K562 (cell line): ENCODE data around the gene AGAP1. TPM values are rescaled to one million over a fixed set of nuclear protein-coding genes. Genes with fewer than 3 reads are reported as not detected.

Source experiments
- ATAC-seq: fragments of 200-7000 bp; cut with Tn5 transposase; 3 replicates; pipeline ENCODE4 v1.9.1; 2020; ENCODE audit warnings: moderate library complexity
- BruUV-seq: library from RNA; stranded (reverse); fragments of 400-500 nt; replicated peaks from 2 replicates; lab custom pipeline; 2021; lab: Mats Ljungman, UMichigan
- CTCF ChIA-PET: fragments of 300-600 bp; formaldehyde crosslinking; extraction: SDS; loops from one replicate; lab custom pipeline; 2021; ENCODE audit warnings: low intra/inter-chr PET ratio; lab: Yijun Ruan, JAX
- POLR2A ChIA-PET: fragments of 300-600, 350-650 bp; sonication (Branson Sonifier 250); formaldehyde crosslinking; extraction: SDS; loops from one replicate; lab custom pipeline; 2021; ENCODE audit warnings: antibody characterized with exemption, inconsistent platforms; lab: Yijun Ruan, JAX
- DNase-seq, 4 experiments: peaks; one replicate each; pipeline versions ENCODE4 v3.0.0 to v3.0.0-alpha.2; 2011 to 2018; ENCODE audit warnings: low spot score in 3 of 4, mixed read lengths in 3 of 4; ENCODE audit errors: extremely low read depth in 1 of 4
- FAIRE-seq: peaks from 2 replicates; lab custom pipeline; 2011; peaks lifted over from hg19 to GRCh38; lab: Jason Lieb, UNC
- H2AFZ ChIP-seq: 2 replicates; pipeline ENCODE4 v1.6.0; 2011; ENCODE audit warnings: low read depth, low read length, control low read depth, inconsistent platforms
- H3K27ac ChIP-seq: fragments of 200-600 bp; 3 replicates; pipeline ENCODE4 v1.8.0; 2011; ENCODE audit warnings: low read depth, mild to moderate bottlenecking, control low read depth, inconsistent platforms, low read length, moderate library complexity, mixed read lengths; ENCODE audit errors: extremely low read depth
- H3K27me3 ChIP-seq, 2 experiments: fragments of 300-600 bp in 1 of 2; 2 replicates in 1 of 2; 3 replicates in 1 of 2; pipeline versions ENCODE4 v1.6.0 to v1.8.0; 2011; ENCODE audit warnings: inconsistent platforms in 2 of 2, low read length in 2 of 2, mild to moderate bottlenecking in 1 of 2, mixed read lengths in 1 of 2, moderate library complexity in 1 of 2; ENCODE audit not compliant: control insufficient read depth in 2 of 2, insufficient read depth in 2 of 2
- H3K36me3 ChIP-seq: fragments of 300-600 bp; 3 replicates; pipeline ENCODE4 v1.8.0; 2011; ENCODE audit warnings: mild to moderate bottlenecking, low read length, inconsistent platforms; ENCODE audit not compliant: control insufficient read depth, insufficient read depth
- H3K4me1 ChIP-seq, 2 experiments: fragments of 200-600 bp in 1 of 2; replicated peaks in 1 of 2; 2 replicates in 1 of 2; 3 replicates in 1 of 2; pipeline versions ENCODE4 v1.5.1 to v1.8.0; 2011; ENCODE audit warnings: inconsistent platforms in 2 of 2, low read length in 2 of 2, mild to moderate bottlenecking in 1 of 2, mixed read lengths in 1 of 2, moderate library complexity in 1 of 2; ENCODE audit not compliant: control insufficient read depth in 2 of 2, insufficient read depth in 2 of 2
- H3K4me2 ChIP-seq: 2 replicates; pipeline ENCODE4 v1.6.1; 2011; ENCODE audit warnings: low read length, control low read depth, inconsistent platforms, mixed read lengths; ENCODE audit not compliant: insufficient read depth
- H3K4me3 ChIP-seq: fragments of 200-600 bp; sonication (generic), shearing (Covaris generic); 2 replicates; pipeline ENCODE4 v1.5.1; 2016; ENCODE audit warnings: control low read depth, inconsistent platforms
- H3K79me2 ChIP-seq: fragments of 200-600 bp; 3 replicates; pipeline ENCODE4 v1.8.0; 2011; ENCODE audit warnings: low read length, inconsistent platforms; ENCODE audit not compliant: control insufficient read depth, insufficient read depth
- H3K9ac ChIP-seq, 2 experiments: 2 replicates each; pipeline versions ENCODE4 v1.6.0 to v1.6.1; 2011; ENCODE audit warnings: low read depth in 2 of 2, low read length in 2 of 2, control low read depth in 1 of 2, inconsistent platforms in 1 of 2, mild to moderate bottlenecking in 1 of 2, mixed read lengths in 1 of 2; ENCODE audit not compliant: insufficient read depth in 1 of 2
- H3K9me1 ChIP-seq: one replicate; pipeline ENCODE4 v1.6.0; 2011; ENCODE audit warnings: inconsistent platforms, mild to moderate bottlenecking, low read length, moderate library complexity; ENCODE audit not compliant: control insufficient read depth, insufficient read depth
- H3K9me3 ChIP-seq: replicated peaks from 2 replicates; pipeline ENCODE4 v1.5.1; 2011; ENCODE audit warnings: low read depth, low read length, inconsistent platforms; ENCODE audit not compliant: control insufficient read depth, insufficient read depth
- H4K20me1 ChIP-seq: replicated peaks from 2 replicates; pipeline ENCODE4 v1.6.1; 2011; ENCODE audit warnings: low read length, inconsistent platforms, mixed read lengths; ENCODE audit not compliant: control insufficient read depth, insufficient read depth
- BRD9 ChIP-seq: fragments of 450-650 bp; IDR thresholded peaks from 2 replicates; pipeline ENCODE4 v1.6.1; 2018; ENCODE audit warnings: low read depth; ENCODE audit not compliant: partially characterized antibody
- MTA3 ChIP-seq: fragments of 450-650 bp; formaldehyde crosslinking; IDR thresholded peaks from 2 replicates; pipeline ENCODE4 v1.6.1; 2017; ENCODE audit warnings: mild to moderate bottlenecking, borderline replicate concordance
- RBM15 ChIP-seq: fragments of 200-400 bp; formaldehyde crosslinking; IDR thresholded peaks from 2 replicates; pipeline ENCODE4 v1.6.1; 2018; ENCODE audit warnings: mild to moderate bottlenecking, low read length, moderate library complexity; ENCODE audit not compliant: insufficient read depth
- RBM22 ChIP-seq: fragments of 200-400 bp; formaldehyde crosslinking; IDR thresholded peaks from 2 replicates; pipeline ENCODE4 v1.6.1; 2018; ENCODE audit warnings: low read length, low read depth; ENCODE audit not compliant: poor library complexity, severe bottlenecking
- STAT5B ChIP-seq: fragments of 250-450 bp; sonication (Bioruptor Pico); IDR thresholded peaks from 2 replicates; pipeline ENCODE4 v1.8.0; 2021; ENCODE audit warnings: mild to moderate bottlenecking, inconsistent platforms
- TARDBP ChIP-seq: fragments of 450-650 bp; IDR thresholded peaks from 2 replicates; pipeline ENCODE4 v1.6.1; 2016
- ZSCAN29 ChIP-seq: fragments of 450-650 bp; IDR thresholded peaks from 2 replicates; pipeline ENCODE4 v1.6.1; 2017
- WGBS: fragments of 100-300 bp; shearing (Covaris generic); methylation state at CpG from one replicate; pipeline ENCODE4 v1.1.6; 2016; ENCODE audit warnings: low coverage, mixed read lengths; ENCODE audit not compliant: insufficient coverage; ENCODE audit errors: missing lambda C conversion rate; 5-methylcytosine and 5-hydroxymethylcytosine counted together
- in situ Hi-C: fragments of 300-500 bp; cut with MboI; formaldehyde crosslinking; loops from 4 replicates; pipeline ENCODE4 v1.15.0; 2018; ENCODE audit warnings: inconsistent platforms, mixed read lengths
- intact Hi-C: fragments of 100-400 bp; cut with micrococcal nuclease; formaldehyde crosslinking; loops from 2 replicates; pipeline ENCODE4 v1.14.2; 2022
- polyA plus RNA-seq, 8 experiments: library from polyadenylated mRNA; depleted of rRNA in 4 of 8; stranded (reverse) in 5 of 8; unstranded in 3 of 8; fragments of >200 nt; fragmentation: Nextera tagmentation in 2 of 8; fragmentation: Illumina TruSeq in 1 of 8; extraction: Ambion mirVana in 2 of 8; extraction: Trizol in 1 of 8; gene quantifications; 2 replicates each; pipeline versions ENCODE4 v1.2.1 to v1.2.3, GENCODE V29; 2011 to 2014; ENCODE audit warnings: inconsistent platforms in 1 of 8, missing spikeins in 1 of 8
- total RNA-seq, 7 experiments: library from RNA; depleted of rRNA in 6 of 7; stranded (reverse); fragments of >200 nt in 6 of 7; fragmentation: Illumina TruSeq in 2 of 7; extraction: Trizol in 2 of 7; gene quantifications; 2 replicates each; pipeline versions ENCODE4 v1.2.1 to v1.2.3, GENCODE V29; 2011 to 2021; ENCODE audit warnings: low replicate concordance in 1 of 7

The AGAP1 gene
- total and polyA plus RNA-seq, 9 of the 15 experiments (the other 6 are each of a cell fraction or from before 2014, with no cell fraction given): 1.3 to 24.0 (median 10.6) TPM

DNA sequence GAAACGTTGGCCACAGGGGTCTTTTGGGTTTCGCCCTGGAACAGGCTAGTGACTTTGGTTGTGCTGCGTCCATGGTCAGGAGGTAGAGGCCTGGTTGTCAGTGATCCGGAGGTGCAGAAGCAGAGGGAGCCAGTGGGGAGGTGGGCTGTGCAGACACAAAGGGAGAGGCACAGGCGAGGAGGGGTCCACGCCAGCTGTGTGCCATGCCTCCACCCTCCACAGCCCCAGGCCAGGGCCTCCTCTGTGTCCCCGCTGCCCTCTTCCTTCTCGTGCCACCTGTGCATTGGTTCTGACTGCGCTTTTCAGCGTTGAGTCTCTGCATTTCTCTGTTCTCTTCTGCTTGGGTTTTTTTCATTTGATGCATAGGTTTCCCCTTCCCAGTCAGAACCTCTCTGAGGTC, 553.3 kb downstream of the AGAP1 start:
- Histone ChIP-seq H3K4me1 (no peaks in the 10 kb centered on the region), H3K9ac (no peak overlapping the region), H3K4me2 (no peak overlapping the region), H3K4me3 (no peak overlapping the region), H3K79me2 (no peaks in the 10 kb centered on the region), H3K27me3 (no peaks in the 10 kb centered on the region), H3K36me3 (peaks cover 3% of the 10 kb centered on the region; the same call in 1 of the 3 replicates), H3K9me3 (no peaks in the 10 kb centered on the region), H3K27ac (no peak overlapping the region), H3K9me1 (no peaks in the 10 kb centered on the region), H2AFZ (no peak overlapping the region), H4K20me1 (no peaks in the 10 kb centered on the region)
- no TSS peak for BruUV-seq
- FAIRE-seq: no peak
- ATAC-seq: no peak
- WGBS: 50% methylated on average over 2 of the region's 10 CpGs
- no peak for DNase-seq
- ChIA-PET POLR2A (interaction anchor here (0.6 kb wide), 1 partner anchor 163 kb away, joined by 3 read pairs; no protein-coding TSS in a partner anchor), CTCF (no interaction called here)
- intact Hi-C loops (no loop called here), in situ Hi-C loops (no loop called here)
- TF ChIP-seq MTA3: no peak
- TF ChIP-seq RBM15: no peak
- TF ChIP-seq RBM22: no peak
- no peak for TF ChIP-seq TARDBP
- no peak for TF ChIP-seq ZSCAN29
- no peak for TF ChIP-seq BRD9
- TF ChIP-seq STAT5B (CRISPR knock-in tag): no peak
